Subcutaneous abdominal adipose tissue (tissue), 5 donors: Measurements from ENCODE around the gene CD46.
A peak's percentile ranks its signal among the peaks of the same experiment; 100 is the strongest.

ENCODE experiments used
- H3K27ac ChIP-seq: one replicate; pipeline ENCODE4 v1.7.0; 2013; ENCODE audit warnings: low read depth, mild to moderate bottlenecking, inconsistent platforms, low read length, moderate library complexity
- H3K27me3 ChIP-seq, 5 donors: one replicate each; pipeline ENCODE4 v1.7.0; 2013; ENCODE audit warnings: low read length in 5 of 5, inconsistent platforms in 1 of 5; ENCODE audit not compliant: control insufficient read depth in 5 of 5, insufficient read depth in 4 of 5
- H3K36me3 ChIP-seq, 5 donors: one replicate each; pipeline ENCODE4 v1.7.0; 2013; ENCODE audit warnings: low read length in 5 of 5; ENCODE audit not compliant: control insufficient read depth in 5 of 5, insufficient read depth in 5 of 5
- H3K4me1 ChIP-seq, 5 donors: one replicate each; pipeline ENCODE4 v1.7.0; 2013; ENCODE audit warnings: low read length in 5 of 5, mild to moderate bottlenecking in 3 of 5, moderate library complexity in 1 of 5; ENCODE audit not compliant: control insufficient read depth in 5 of 5, insufficient read depth in 5 of 5
- H3K4me3 ChIP-seq, 5 donors: one replicate each; pipeline ENCODE4 v1.7.0; 2013; ENCODE audit warnings: low read length in 5 of 5, low read depth in 1 of 5
- H3K9ac ChIP-seq, 5 donors: one replicate each; pipeline ENCODE4 v1.7.0; 2013; ENCODE audit warnings: low read length in 5 of 5, mild to moderate bottlenecking in 4 of 5, moderate library complexity in 3 of 5
- H3K9me3 ChIP-seq, 5 donors: one replicate each; pipeline ENCODE4 v1.7.0; 2013; ENCODE audit warnings: low read length in 5 of 5; ENCODE audit not compliant: control insufficient read depth in 5 of 5
- donor health status: healthy.
- donor health status: healthy.
- donor health status: healthy.
- donor health status: healthy.
- donor health status: healthy.

The CD46 gene

GRCh38 chr1:207791290-207791689, 39.4 kb downstream of the CD46 start:
- H3K27me3 ChIP-seq, result no peaks in the 10 kb centered on the region
- H3K4me1 ChIP-seq, result peaks cover 0 to 27% (median 13%) of the 10 kb centered on the region in 5 donors
- H3K27ac ChIP-seq, result peak overlapping the region; percentile 28
- peaks cover 14 to 43% (median 26%) of the 10 kb centered on the region in 5 donors for H3K36me3 ChIP-seq
- H3K9me3 ChIP-seq, result no peaks in the 10 kb centered on the region
- H3K9ac ChIP-seq, result no peak overlapping the region
- H3K4me3 ChIP-seq, result no peak overlapping the region

GRCh38 chr1:207793327-207793726, 41.5 kb downstream of the CD46 start:
- Histone ChIP-seq H3K4me1 (peaks cover 0 to 30% (median 16%) of the 10 kb centered on the region in 5 donors), H3K27me3 (no peaks in the 10 kb centered on the region), H3K36me3 (peaks cover 11 to 35% (median 22%) of the 10 kb centered on the region in 5 donors), H3K27ac (peak overlapping the region; percentile 35), H3K9ac (no peak overlapping the region), H3K9me3 (no peaks in the 10 kb centered on the region), H3K4me3 (no peak overlapping the region)

GRCh38 chr1:207794861-207795260, 43.0 kb downstream of the CD46 start:
- Histone ChIP-seq H3K9me3 (no peaks in the 10 kb centered on the region), H3K27ac (peak overlapping the region; percentile 51), H3K27me3 (no peaks in the 10 kb centered on the region), H3K4me1 (peaks cover 0 to 30% (median 16%) of the 10 kb centered on the region in 5 donors), H3K4me3 (no peak overlapping the region), H3K36me3 (peaks cover 8 to 33% (median 22%) of the 10 kb centered on the region in 5 donors), H3K9ac (no peak overlapping the region)

- Histone ChIP-seq H3K9ac (peak overlapping the region in 1 of 5 donors; percentile 16), H3K9me3 (no peaks in the 10 kb centered on the region), H3K36me3 (peaks cover 7 to 39% (median 21%) of the 10 kb centered on the region in 5 donors), H3K27me3 (no peaks in the 10 kb centered on the region), H3K4me3 (no peak overlapping the region), H3K27ac (peak overlapping the region; percentile 21), H3K4me1 (peaks cover 0 to 26% (median 16%) of the 10 kb centered on the region in 5 donors)
Measured at GRCh38 chr1:207797229-207797973, 45.5 kb downstream of the CD46 start.

GRCh38 chr1:207798847-207799246, 47.0 kb downstream of the CD46 start:
- H3K27ac ChIP-seq, result peak overlapping the region; percentile 21
- H3K27me3 ChIP-seq, result no peaks in the 10 kb centered on the region
- H3K4me1 ChIP-seq, result peaks cover 0 to 28% (median 21%) of the 10 kb centered on the region in 5 donors
- H3K4me3 ChIP-seq, result no peak overlapping the region
- no peaks in the 10 kb centered on the region for H3K9me3 ChIP-seq
- H3K9ac ChIP-seq, result peak overlapping the region in 1 of 5 donors; percentile 13
- peaks cover 16 to 47% (median 29%) of the 10 kb centered on the region in 5 donors for H3K36me3 ChIP-seq

- no peak overlapping the region for H3K27ac ChIP-seq
- no peaks in the 10 kb centered on the region for H3K9me3 ChIP-seq
- no peak overlapping the region for H3K4me3 ChIP-seq
- peaks cover 8 to 56% (median 40%) of the 10 kb centered on the region in 5 donors for H3K36me3 ChIP-seq
- H3K4me1 ChIP-seq, result peaks cover 2 to 24% (median 16%) of the 10 kb centered on the region in 5 donors
- H3K9ac ChIP-seq, result no peak overlapping the region
- no peaks in the 10 kb centered on the region for H3K27me3 ChIP-seq
Measured at GRCh38 chr1:207799989-207800648, 48.3 kb downstream of the CD46 start.

- Histone ChIP-seq H3K36me3 (peaks cover 8 to 68% (median 57%) of the 10 kb centered on the region in 5 donors), H3K4me3 (no peak overlapping the region)
Measured at GRCh38 chr1:207801819-207802218, 50.0 kb downstream of the CD46 start.

GRCh38 chr1:207803678-207804077, 51.8 kb downstream of the CD46 start:
- Histone ChIP-seq H3K9me3 (no peaks in the 10 kb centered on the region), H3K9ac (no peak overlapping the region), H3K27me3 (no peaks in the 10 kb centered on the region), H3K4me3 (no peak overlapping the region), H3K4me1 (peaks cover 15 to 54% (median 44%) of the 10 kb centered on the region in 5 donors), H3K27ac (no peak overlapping the region), H3K36me3 (peaks cover 8 to 83% (median 76%) of the 10 kb centered on the region in 5 donors)

More at GRCh38 chr1:207801819-207802218, 50.0 kb downstream of the CD46 start:
- Histone ChIP-seq H3K27ac (no peak overlapping the region), H3K27me3 (no peaks in the 10 kb centered on the region), H3K9me3 (no peaks in the 10 kb centered on the region), H3K4me1 (peaks cover 12 to 36% (median 28%) of the 10 kb centered on the region in 5 donors), H3K9ac (no peak overlapping the region)

- Histone ChIP-seq H3K4me3 (no peak overlapping the region), H3K27ac (peak overlapping the region; percentile 84), H3K4me1 (peaks cover 15 to 60% (median 56%) of the 10 kb centered on the region in 5 donors), H3K9ac (peak overlapping the region in 4 of 5 donors; percentile 5 to 50 (median 24)), H3K36me3 (peaks cover 11 to 92% (median 87%) of the 10 kb centered on the region in 5 donors), H3K27me3 (no peaks in the 10 kb centered on the region), H3K9me3 (no peaks in the 10 kb centered on the region)
Measured at GRCh38 chr1:207804721-207805468, 53.0 kb downstream of the CD46 start.
